HG03108 (cell line): ENCODE results near the gene ATAD2B.

Experiments
- ATAC-seq: cut with Tn5 transposase; IDR thresholded peaks from one replicate; pipeline ENCODE4 v1.9.1; 2021; ENCODE audit warnings: moderate library complexity; ENCODE audit not compliant: unreplicated experiment

Gene ATAD2B

GRCh38 chr2:23706613-23707078, 220.3 kb downstream of the ATAD2B start:
- no peak for ATAC-seq

- ATAC-seq = no peak
Observed at GRCh38 chr2:23705771-23706612, 220.9 kb downstream of the ATAD2B start.

GRCh38 chr2:23703583-23704385, 223.1 kb downstream of the ATAD2B start:
- no peak for ATAC-seq

GRCh38 chr2:23703037-23703582, 223.8 kb downstream of the ATAD2B start:
- ATAC-seq = no peak

GRCh38 chr2:23700627-23701026, 226.3 kb downstream of the ATAD2B start:
- no peak for ATAC-seq

GRCh38 chr2:23699580-23699925, 227.4 kb downstream of the ATAD2B start:
- no peak for ATAC-seq

- no peak for ATAC-seq
Observed at GRCh38 chr2:23698721-23699579, 228.0 kb downstream of the ATAD2B start.
